ENCODE data around the gene PKHD1. TPM values are rescaled to one million over a fixed set of nuclear protein-coding genes. Genes with fewer than 3 reads are reported as not detected.

Gene PKHD1
- total and polyA plus RNA-seq, 2 of the 13 experiments (the other 11 are each of a cell fraction or from before 2014, with no cell fraction given) = 0.01 to 0.13 TPM

- WGBS (ENCODE audit: low lambda C conversion rate) = 28% methylated on average over 6 of the region's 6 CpGs
- no peak overlapping the region for H2AFZ ChIP-seq (ENCODE audit: low read length)
- ATAC-seq (no peak), DNase-seq (ENCODE audit: low spot score) (no peak), FAIRE-seq (no peak)
- no peak overlapping the region for H3K4me2 ChIP-seq (ENCODE audit: low read depth, low read length)
- no peaks in the 10 kb centered on the region for H3K9me3 ChIP-seq (ENCODE audit: low read length)
- H3K9ac ChIP-seq (ENCODE audit: insufficient read depth, low read depth, low read length) = no peak overlapping the region
- CTCF ChIA-PET (ENCODE audit: low intra/inter-chr PET ratio, low total read pairs) = no interaction called here
- POLR2A ChIA-PET = no interaction called here
- no peak for TF ChIP-seq NCOA5 (CRISPR knock-in tag; IDR thresholded peaks at IDR 0.05)
- TF ChIP-seq ZNF121 (CRISPR knock-in tag; IDR thresholded peaks at IDR 0.05) = no peak
- TF ChIP-seq ZNF766 (CRISPR knock-in tag; IDR thresholded peaks at IDR 0.05; ENCODE audit: borderline replicate concordance) = no peak
- TF ChIP-seq MTERF4 (CRISPR knock-in tag; IDR thresholded peaks at IDR 0.05) = no peak
- TF ChIP-seq ZSCAN5A (CRISPR knock-in tag; IDR thresholded peaks at IDR 0.05; ENCODE audit: borderline replicate concordance) = no peak
- no peak for TF ChIP-seq IRX3 (CRISPR knock-in tag; IDR thresholded peaks at IDR 0.05; ENCODE audit: borderline replicate concordance, low read depth)
- no peak for TF ChIP-seq ZFP91 (CRISPR knock-in tag; IDR thresholded peaks at IDR 0.05; ENCODE audit: borderline replicate concordance)
- no peak for TF ChIP-seq SMAD9 (CRISPR knock-in tag; IDR thresholded peaks at IDR 0.05)
- no peak for TF ChIP-seq HOXA7 (CRISPR knock-in tag; IDR thresholded peaks at IDR 0.05)
- no peak for TF ChIP-seq ZNF589 (CRISPR knock-in tag; conservative IDR thresholded peaks at IDR 0.05)
- TF ChIP-seq, protein P1, sequence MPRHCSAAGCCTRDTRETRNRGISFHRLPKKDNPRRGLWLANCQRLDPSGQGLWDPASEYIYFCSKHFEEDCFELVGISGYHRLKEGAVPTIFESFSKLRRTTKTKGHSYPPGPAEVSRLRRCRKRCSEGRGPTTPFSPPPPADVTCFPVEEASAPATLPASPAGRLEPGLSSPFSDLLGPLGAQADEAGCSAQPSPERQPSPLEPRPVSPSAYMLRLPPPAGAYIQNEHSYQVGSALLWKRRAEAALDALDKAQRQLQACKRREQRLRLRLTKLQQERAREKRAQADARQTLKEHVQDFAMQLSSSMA (CRISPR knock-in tag; IDR thresholded peaks at IDR 0.05) = no peak
- TF ChIP-seq NFATC3 (CRISPR knock-in tag; IDR thresholded peaks at IDR 0.05) = no peak
- TF ChIP-seq ZNF180 (CRISPR knock-in tag; IDR thresholded peaks at IDR 0.05; ENCODE audit: borderline replicate concordance, low read depth) = no peak
- TF ChIP-seq NFE2L1 (CRISPR knock-in tag; IDR thresholded peaks at IDR 0.05; ENCODE audit: borderline replicate concordance) = no peak
- TF ChIP-seq, protein P2, sequence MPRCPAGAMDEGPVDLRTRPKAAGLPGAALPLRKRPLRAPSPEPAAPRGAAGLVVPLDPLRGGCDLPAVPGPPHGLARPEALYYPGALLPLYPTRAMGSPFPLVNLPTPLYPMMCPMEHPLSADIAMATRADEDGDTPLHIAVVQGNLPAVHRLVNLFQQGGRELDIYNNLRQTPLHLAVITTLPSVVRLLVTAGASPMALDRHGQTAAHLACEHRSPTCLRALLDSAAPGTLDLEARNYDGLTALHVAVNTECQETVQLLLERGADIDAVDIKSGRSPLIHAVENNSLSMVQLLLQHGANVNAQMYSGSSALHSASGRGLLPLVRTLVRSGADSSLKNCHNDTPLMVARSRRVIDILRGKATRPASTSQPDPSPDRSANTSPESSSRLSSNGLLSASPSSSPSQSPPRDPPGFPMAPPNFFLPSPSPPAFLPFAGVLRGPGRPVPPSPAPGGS (CRISPR knock-in tag; IDR thresholded peaks at IDR 0.05) = no peak
- no peak for TF ChIP-seq IRF2 (CRISPR knock-in tag; IDR thresholded peaks at IDR 0.05)
- TF ChIP-seq SP2 (CRISPR knock-in tag; IDR thresholded peaks at IDR 0.05) = no peak
- no peak for TF ChIP-seq KLF12 (CRISPR knock-in tag; IDR thresholded peaks at IDR 0.05; ENCODE audit: borderline replicate concordance)
- H3K27me3 ChIP-seq (ENCODE audit: control insufficient read depth in 1 of 2, insufficient read depth in 2 of 2, low read length in 2 of 2) = no peaks in the 10 kb centered on the region
- BruUV-seq (replicated peaks) = no TSS peak
- H3K4me3 ChIP-seq (replicated peaks in 1 of 3; ENCODE audit: insufficient read depth in 1 of 3, low read depth in 2 of 3, low read length in 3 of 3) = no peak overlapping the region
- no peaks in the 10 kb centered on the region for H4K20me1 ChIP-seq (ENCODE audit: insufficient read depth, low read length)
- intact Hi-C loops (cut with micrococcal nuclease; ENCODE audit: unreplicated experiment) = no loop called here
- no peaks in the 10 kb centered on the region for H3K4me1 ChIP-seq (ENCODE audit: insufficient read depth, low read length)
- H3K27ac ChIP-seq (ENCODE audit: extremely low read length, insufficient read depth, low read length) = no peak overlapping the region
- H3K79me2 ChIP-seq (ENCODE audit: insufficient read depth, low read length) = no peaks in the 10 kb centered on the region
- H3K36me3 ChIP-seq (replicated peaks in 1 of 2; ENCODE audit: control insufficient read depth in 1 of 2, insufficient read depth in 2 of 2, low read length in 2 of 2) = no peaks in the 10 kb centered on the region
- in situ Hi-C loops (cut with HindIII; ENCODE audit: extremely low pct_ligation_motif_present, low pct_unique_long_range_greater_than_20kb) = no loop called here
Observed at GRCh38 chr6:52010145-52010544, 77.3 kb downstream of the PKHD1 start.

Measured in HepG2 (cell line).